GM12892 (cell line): ENCODE results near the gene TAB2.

Source experiments
- POLR2A ChIP-seq: IDR thresholded peaks from 2 replicates; pipeline ENCODE4 v1.6.1; 2011; ENCODE audit warnings: low read depth, low read length, control low read depth
- TAF1 ChIP-seq: IDR thresholded peaks from 2 replicates; pipeline ENCODE4 v1.6.1; 2011; ENCODE audit warnings: low read depth, mild to moderate bottlenecking, control low read depth, low read length, borderline replicate concordance

DNA sequence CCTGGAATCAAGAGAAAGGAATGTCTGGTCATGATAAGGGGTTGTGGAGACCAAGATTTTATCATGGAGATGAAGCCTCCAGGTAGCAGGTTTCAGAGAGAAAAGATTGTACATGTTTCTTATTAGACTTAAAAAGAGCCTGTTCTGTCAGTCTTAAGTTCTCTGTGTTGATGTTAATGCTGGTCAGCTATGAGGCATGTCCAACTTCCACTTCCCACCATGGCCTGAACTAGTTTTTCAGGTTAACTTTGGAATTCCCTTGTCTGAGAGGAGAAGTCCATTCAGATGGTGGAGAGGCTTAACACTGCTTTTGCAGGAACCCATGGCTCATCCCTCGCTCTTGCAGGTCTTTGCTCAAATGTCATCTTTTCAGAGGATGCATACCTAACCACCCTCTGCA lies 27.5 kb upstream of the TAB2 start:
- TF ChIP-seq POLR2A, result no peak
- TF ChIP-seq TAF1, result no peak
